DND-41 (cell line): ENCODE data around the gene UST.
"Not testable (repeated sequence)": the region's sequence is repeated elsewhere in the genome, so short reads cannot be mapped to it uniquely, and the experiment has no call there.

Experiments used
- ATAC-seq: fragments of 200-7000 bp; cut with Tn5 transposase; 3 replicates; pipeline ENCODE4 v1.9.1; 2021; ENCODE audit warnings: low read depth; ENCODE audit not compliant: insufficient read depth
- DNase-seq: peaks from one replicate; pipeline ENCODE4 v3.0.0-alpha.2; 2020
- H2AFZ ChIP-seq: 2 replicates; pipeline ENCODE4 v1.6.0; 2012; ENCODE audit warnings: low read depth, low read length
- H3K27ac ChIP-seq: 2 replicates; pipeline ENCODE4 v1.5.1; 2012; ENCODE audit warnings: low read length, inconsistent platforms
- H3K27me3 ChIP-seq: fragments of 200-600 bp; sonication (generic); 2 replicates; pipeline ENCODE4 v1.6.0; 2012; ENCODE audit warnings: low read length, mild to moderate bottlenecking, inconsistent platforms; ENCODE audit not compliant: insufficient read depth, poor library complexity
- H3K36me3 ChIP-seq: 2 replicates; pipeline ENCODE4 v1.5.1; 2012; ENCODE audit warnings: low read length, inconsistent platforms; ENCODE audit not compliant: insufficient read depth
- H3K4me1 ChIP-seq: 2 replicates; pipeline ENCODE4 v1.5.1; 2012; ENCODE audit warnings: mild to moderate bottlenecking, low read length; ENCODE audit not compliant: insufficient read depth
- H3K4me2 ChIP-seq: 2 replicates; pipeline ENCODE4 v1.6.0; 2012; ENCODE audit warnings: mild to moderate bottlenecking, moderate library complexity, low read length, inconsistent platforms; ENCODE audit not compliant: insufficient read depth
- H3K4me3 ChIP-seq, 2 experiments: fragments of 200-600 bp in 1 of 2; shearing (Covaris generic) in 1 of 2; 2 replicates each; pipeline ENCODE4 v1.5.1; 2012 to 2016; ENCODE audit warnings: inconsistent platforms in 2 of 2, low read length in 2 of 2, mild to moderate bottlenecking in 2 of 2, low read depth in 1 of 2, moderate library complexity in 1 of 2
- H3K79me2 ChIP-seq: 2 replicates; pipeline ENCODE4 v1.6.0; 2012; ENCODE audit warnings: low read length, inconsistent platforms; ENCODE audit not compliant: insufficient read depth
- H3K9ac ChIP-seq: 2 replicates; pipeline ENCODE4 v1.6.0; 2012; ENCODE audit warnings: low read depth, mild to moderate bottlenecking, inconsistent platforms, low read length, moderate library complexity
- H3K9me3 ChIP-seq: 2 replicates; pipeline ENCODE4 v1.5.1; 2012; ENCODE audit warnings: low read length, moderate library complexity, mild to moderate bottlenecking, inconsistent platforms; ENCODE audit not compliant: insufficient read depth, severe bottlenecking
- H4K20me1 ChIP-seq: 2 replicates; pipeline ENCODE4 v1.6.0; 2012; ENCODE audit warnings: low read length; ENCODE audit not compliant: insufficient read depth
- EZH2 ChIP-seq: IDR thresholded peaks from 3 replicates; pipeline ENCODE4 v1.6.1; 2012; ENCODE audit warnings: borderline replicate concordance, low read depth, mild to moderate bottlenecking, moderate library complexity, low read length, inconsistent platforms; ENCODE audit not compliant: severe bottlenecking
- TF ChIP-seq, protein P1 (sequence below): IDR thresholded peaks from 2 replicates; pipeline ENCODE4 v1.5.1; 2012; ENCODE audit warnings: borderline replicate concordance, low read length, moderate library complexity, mild to moderate bottlenecking; ENCODE audit not compliant: poor library complexity, severe bottlenecking; ENCODE audit errors: extremely low read depth

The UST gene

DNA sequence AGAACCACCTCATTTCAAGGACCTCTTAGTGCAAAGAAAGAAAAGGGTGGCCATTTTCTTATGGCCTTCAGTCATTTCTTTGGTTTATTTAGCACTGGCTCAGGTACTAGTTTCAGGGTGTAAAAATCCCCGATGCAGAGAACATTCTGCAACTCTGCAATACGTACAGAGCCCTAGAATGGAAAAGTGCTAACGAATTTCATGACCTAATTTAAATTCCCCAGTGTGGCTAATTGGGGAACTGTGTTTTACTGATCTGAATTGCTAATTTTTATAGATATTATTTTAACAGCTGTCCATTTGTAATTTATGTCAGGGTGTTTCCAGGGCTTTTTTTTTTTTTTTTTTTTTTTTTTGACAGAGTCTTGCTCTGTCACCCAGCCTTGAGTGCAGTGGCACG, 160.7 kb downstream of the UST start:
- no peaks in the 10 kb centered on the region for H3K36me3 ChIP-seq
- no peak overlapping the region for H3K4me2 ChIP-seq
- no peak overlapping the region for H3K9ac ChIP-seq
- H3K4me3 ChIP-seq = no peak overlapping the region
- no peak overlapping the region for H2AFZ ChIP-seq
- DNase-seq (no peak), ATAC-seq (no peak)
- H3K27me3 ChIP-seq = no peaks in the 10 kb centered on the region
- H3K4me1 ChIP-seq = no peaks in the 10 kb centered on the region
- no peak overlapping the region for H3K27ac ChIP-seq
- TF ChIP-seq EZH2 = no peak
- TF ChIP-seq, protein P1, sequence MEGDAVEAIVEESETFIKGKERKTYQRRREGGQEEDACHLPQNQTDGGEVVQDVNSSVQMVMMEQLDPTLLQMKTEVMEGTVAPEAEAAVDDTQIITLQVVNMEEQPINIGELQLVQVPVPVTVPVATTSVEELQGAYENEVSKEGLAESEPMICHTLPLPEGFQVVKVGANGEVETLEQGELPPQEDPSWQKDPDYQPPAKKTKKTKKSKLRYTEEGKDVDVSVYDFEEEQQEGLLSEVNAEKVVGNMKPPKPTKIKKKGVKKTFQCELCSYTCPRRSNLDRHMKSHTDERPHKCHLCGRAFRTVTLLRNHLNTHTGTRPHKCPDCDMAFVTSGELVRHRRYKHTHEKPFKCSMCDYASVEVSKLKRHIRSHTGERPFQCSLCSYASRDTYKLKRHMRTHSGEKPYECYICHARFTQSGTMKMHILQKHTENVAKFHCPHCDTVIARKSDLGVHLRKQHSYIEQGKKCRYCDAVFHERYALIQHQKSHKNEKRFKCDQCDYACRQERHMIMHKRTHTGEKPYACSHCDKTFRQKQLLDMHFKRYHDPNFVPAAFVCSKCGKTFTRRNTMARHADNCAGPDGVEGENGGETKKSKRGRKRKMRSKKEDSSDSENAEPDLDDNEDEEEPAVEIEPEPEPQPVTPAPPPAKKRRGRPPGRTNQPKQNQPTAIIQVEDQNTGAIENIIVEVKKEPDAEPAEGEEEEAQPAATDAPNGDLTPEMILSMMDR = no peak
- H3K9me3 ChIP-seq = no peaks in the 10 kb centered on the region
- no peaks in the 10 kb centered on the region for H3K79me2 ChIP-seq
- H4K20me1 ChIP-seq = no peaks in the 10 kb centered on the region

DNA sequence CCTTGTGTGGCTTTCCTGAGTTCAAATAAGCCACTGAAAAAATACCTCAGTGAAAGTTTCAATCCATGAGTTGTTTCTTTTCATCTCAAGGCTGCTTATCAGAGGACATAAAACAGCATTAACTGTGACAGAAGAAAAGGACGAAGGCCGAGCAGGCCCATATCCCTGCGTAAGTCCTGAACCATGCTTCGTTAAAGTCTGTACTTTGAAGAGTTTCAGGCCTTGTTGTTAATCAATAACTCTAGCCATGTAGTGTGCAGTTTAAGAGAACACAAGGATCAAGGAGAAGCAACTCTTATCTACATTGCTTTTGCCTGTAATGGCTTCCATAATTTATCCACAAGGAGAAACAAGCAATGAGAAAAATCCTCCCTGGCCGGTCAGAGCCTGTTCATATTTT, 165.4 kb downstream of the UST start:
- H4K20me1 ChIP-seq = no peaks in the 10 kb centered on the region
- no peak for DNase-seq
- H3K9me3 ChIP-seq = no peaks in the 10 kb centered on the region
- H3K36me3 ChIP-seq = no peaks in the 10 kb centered on the region
- ATAC-seq = no peak
- no peak overlapping the region for H3K9ac ChIP-seq
- no peak overlapping the region for H2AFZ ChIP-seq
- H3K4me1 ChIP-seq = no peaks in the 10 kb centered on the region
- no peak overlapping the region for H3K4me2 ChIP-seq
- H3K27ac ChIP-seq = no peak overlapping the region
- H3K4me3 ChIP-seq = no peak overlapping the region
- H3K27me3 ChIP-seq = no peaks in the 10 kb centered on the region
- TF ChIP-seq, protein P1 = no peak
- no peak for TF ChIP-seq EZH2
- no peaks in the 10 kb centered on the region for H3K79me2 ChIP-seq

GRCh38 chr6:148915810-148916209, 169.0 kb downstream of the UST start:
- TF ChIP-seq, protein P1 = no peak
- Histone ChIP-seq H3K9ac (no peak overlapping the region), H3K9me3 (peaks cover 2% of the 10 kb centered on the region), H3K36me3 (no peaks in the 10 kb centered on the region), H3K27me3 (no peaks in the 10 kb centered on the region), H4K20me1 (no peaks in the 10 kb centered on the region), H3K4me1 (no peaks in the 10 kb centered on the region), H2AFZ (no peak overlapping the region), H3K27ac (no peak overlapping the region), H3K4me3 (no peak overlapping the region), H3K4me2 (no peak overlapping the region), H3K79me2 (no peaks in the 10 kb centered on the region)
- no peak for ATAC-seq
- DNase-seq = no peak

- ATAC-seq, H3K27ac ChIP-seq, H3K9ac ChIP-seq, H3K79me2 ChIP-seq, H3K36me3 ChIP-seq, H3K27me3 ChIP-seq, H3K4me1 ChIP-seq, H4K20me1 ChIP-seq, H2AFZ ChIP-seq, DNase-seq, H3K9me3 ChIP-seq, H3K4me3 ChIP-seq, H3K4me2 ChIP-seq: not testable (repeated sequence)
Observed at GRCh38 chr6:148916485-148916884, 169.7 kb downstream of the UST start.
